Urothelium cell line (cell line): ENCODE results near the gene NEUROD4.

ENCODE experiments used
- DNase-seq: peaks from one replicate; pipeline ENCODE4 v3.0.0; 2011; ENCODE audit warnings: low spot score, mixed read lengths
- FAIRE-seq: peaks from 2 replicates; lab custom pipeline; 2011; peaks lifted over from hg19 to GRCh38; lab: Jason Lieb, UNC

NEUROD4 gene

DNA sequence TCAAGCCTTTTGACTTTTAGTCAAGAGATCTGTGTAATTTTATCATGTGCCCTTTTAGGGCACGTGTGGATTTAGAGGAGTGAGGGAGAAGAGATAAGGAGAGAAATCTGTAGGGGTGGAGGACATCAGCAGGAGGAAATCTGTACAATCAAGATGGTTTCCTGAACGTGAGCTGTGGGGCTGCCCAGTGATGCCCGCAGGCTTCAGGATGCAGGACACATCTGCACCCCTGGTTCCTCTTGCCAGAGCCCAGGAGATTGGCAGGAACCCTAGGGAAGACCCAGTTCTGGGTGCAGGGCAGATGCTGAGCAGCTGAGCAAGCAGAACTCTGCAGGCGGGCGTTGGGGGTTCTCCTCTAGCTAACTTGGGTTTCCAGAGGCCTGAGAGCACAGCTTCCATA is 23.6 kb upstream of the NEUROD4 start:
- FAIRE-seq = no peak
- no peak for DNase-seq

DNA sequence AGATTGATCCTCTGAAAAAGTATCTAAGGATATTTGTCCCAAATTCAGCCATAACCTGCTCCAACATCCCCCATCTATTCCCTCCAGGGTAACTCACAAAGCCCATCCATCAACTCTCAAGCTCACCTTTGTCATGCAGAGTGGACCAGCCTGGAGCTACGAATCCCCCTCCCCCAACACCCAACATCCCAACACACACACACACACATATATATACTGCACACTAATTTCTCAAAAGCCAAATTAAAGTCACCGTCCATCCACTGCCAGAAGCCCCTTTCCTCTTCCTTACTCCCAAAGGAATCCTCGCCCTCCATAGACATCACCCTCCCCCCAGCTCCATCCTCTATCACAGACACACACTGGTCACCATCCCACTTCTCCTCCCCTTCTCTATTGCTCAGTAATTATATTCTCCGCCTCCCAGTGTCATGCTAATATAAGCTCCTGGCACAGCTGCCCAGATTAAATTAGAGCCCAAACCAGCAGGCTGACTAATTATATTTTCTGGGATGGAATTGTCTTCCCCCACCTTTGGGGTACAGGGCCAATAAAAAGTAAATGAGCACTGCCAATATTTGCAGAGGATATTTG is 21.7 kb upstream of the NEUROD4 start:
- no peak for FAIRE-seq
- no peak for DNase-seq

- no peak for DNase-seq
- no peak for FAIRE-seq
These were observed 20.7 kb upstream of the NEUROD4 start for GRCh38 chr12:54998958-54999510.

DNA sequence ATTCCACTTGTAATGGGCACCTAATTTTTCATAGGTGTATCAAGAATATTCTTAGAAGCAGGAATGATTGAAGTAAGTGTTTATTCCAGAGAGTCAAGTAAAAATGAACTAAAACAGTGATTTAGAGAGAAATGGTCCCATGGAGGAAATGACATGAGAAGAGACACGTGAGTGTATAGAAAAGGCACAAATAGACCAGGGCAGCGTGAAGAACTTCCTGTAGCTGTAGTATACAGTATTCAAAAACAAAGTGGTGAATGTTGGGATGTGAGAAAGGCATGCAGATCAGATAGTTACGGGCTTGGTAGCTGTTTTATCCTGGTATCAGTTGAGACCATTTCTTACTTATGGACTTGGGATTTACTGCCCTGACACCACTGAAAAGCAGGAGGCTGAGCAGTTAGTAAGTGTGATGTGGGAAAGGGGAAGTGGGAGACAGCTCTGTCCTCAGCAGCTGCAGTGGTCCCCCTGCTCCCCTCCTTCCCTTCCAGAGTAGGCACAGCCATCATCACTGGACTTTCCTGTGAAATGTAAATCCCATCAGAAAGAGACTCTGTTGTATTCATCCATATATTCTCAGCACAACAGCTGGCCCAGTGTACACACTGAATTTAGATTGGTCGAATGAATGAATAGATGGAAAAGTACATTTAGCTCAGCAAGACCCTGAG is 18.4 kb upstream of the NEUROD4 start:
- no peak for DNase-seq
- FAIRE-seq = peak; percentile 55

GRCh38 chr12:55002355-55002754 is 17.4 kb upstream of the NEUROD4 start:
- no peak for FAIRE-seq
- DNase-seq = no peak

DNA sequence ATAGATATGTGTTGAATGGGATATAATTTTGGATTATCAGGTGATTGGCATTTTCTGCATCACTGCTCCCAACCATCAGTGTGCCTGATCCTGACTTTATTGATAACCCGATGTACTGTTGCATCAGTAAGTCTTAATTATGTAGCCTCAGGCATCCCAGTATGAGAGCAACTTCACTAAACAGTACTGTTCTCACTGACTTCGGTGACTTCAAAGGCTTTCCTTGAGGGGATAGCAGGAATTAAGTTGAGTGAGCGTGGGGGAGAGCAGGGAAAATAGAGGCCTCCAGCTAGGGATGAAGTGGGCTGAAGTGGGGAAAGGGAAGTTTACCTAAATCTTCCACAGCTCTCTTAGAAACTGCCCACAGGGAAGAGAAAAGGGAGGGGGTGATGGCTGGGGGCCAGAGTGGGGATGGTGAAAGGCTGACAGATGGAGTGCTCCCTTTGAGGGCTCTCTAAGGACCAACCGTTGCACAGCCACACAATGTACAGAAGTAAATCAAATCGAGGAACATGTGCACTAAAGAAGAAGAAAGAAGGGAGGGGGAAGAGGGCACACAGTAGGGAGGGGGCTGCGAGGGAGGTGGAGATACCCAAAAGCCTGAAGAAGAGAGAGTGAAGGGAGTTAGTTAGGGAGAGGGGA is 10.7 kb upstream of the NEUROD4 start:
- FAIRE-seq = no peak
- no peak for DNase-seq

- no peak for FAIRE-seq
- DNase-seq = no peak
These were observed 2.3 kb upstream of the NEUROD4 start for GRCh38 chr12:55017416-55017925.

DNA sequence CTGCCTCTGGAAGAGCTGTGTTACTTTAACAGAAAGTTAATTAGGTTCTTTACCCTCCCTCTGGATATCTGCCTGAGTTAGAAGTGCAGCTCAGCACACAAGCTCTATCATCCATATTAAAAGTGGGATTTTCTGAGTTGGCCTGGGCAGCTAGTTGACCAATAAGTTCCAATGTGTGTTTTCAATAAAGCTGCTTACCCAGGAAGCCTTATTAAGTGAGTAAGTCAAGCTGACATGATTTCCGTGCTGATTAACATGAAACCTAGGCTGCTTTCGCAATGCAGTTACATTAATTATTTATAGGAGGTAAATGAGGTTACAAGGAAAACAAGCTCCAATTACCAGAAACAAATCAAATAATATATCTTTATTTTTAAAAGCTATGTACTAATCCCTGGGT is 4.8 kb downstream of the NEUROD4 start:
- FAIRE-seq (no peak), DNase-seq (no peak)

GRCh38 chr12:55025508-55025907 is 5.7 kb downstream of the NEUROD4 start:
- FAIRE-seq (no peak), DNase-seq (no peak)

DNA sequence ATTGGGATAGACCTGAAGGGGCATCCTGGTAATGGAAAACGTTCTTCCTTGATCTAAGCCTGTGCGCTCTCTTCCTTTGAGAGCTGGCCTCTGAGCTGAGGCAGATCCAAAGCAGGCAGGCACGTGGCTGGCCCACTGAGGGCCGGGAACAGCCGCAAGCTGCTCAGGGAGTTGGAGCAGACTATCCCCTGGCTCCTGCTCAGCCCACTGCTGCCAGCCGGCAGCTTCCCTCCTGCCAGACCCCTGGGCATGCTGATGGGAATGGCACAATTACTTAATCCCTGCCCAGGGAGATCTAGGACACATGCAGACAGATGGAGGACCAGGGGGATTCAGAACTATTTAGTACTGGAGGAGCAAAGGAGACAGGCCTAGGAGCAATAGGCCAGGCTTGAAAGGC is 14.4 kb downstream of the NEUROD4 start:
- no peak for DNase-seq
- no peak for FAIRE-seq

- no peak for FAIRE-seq
- no peak for DNase-seq
These were observed 16.7 kb downstream of the NEUROD4 start for GRCh38 chr12:55036326-55037115.

- FAIRE-seq (no peak), DNase-seq (no peak)
These were observed 17.7 kb downstream of the NEUROD4 start for GRCh38 chr12:55037351-55037987.

DNA sequence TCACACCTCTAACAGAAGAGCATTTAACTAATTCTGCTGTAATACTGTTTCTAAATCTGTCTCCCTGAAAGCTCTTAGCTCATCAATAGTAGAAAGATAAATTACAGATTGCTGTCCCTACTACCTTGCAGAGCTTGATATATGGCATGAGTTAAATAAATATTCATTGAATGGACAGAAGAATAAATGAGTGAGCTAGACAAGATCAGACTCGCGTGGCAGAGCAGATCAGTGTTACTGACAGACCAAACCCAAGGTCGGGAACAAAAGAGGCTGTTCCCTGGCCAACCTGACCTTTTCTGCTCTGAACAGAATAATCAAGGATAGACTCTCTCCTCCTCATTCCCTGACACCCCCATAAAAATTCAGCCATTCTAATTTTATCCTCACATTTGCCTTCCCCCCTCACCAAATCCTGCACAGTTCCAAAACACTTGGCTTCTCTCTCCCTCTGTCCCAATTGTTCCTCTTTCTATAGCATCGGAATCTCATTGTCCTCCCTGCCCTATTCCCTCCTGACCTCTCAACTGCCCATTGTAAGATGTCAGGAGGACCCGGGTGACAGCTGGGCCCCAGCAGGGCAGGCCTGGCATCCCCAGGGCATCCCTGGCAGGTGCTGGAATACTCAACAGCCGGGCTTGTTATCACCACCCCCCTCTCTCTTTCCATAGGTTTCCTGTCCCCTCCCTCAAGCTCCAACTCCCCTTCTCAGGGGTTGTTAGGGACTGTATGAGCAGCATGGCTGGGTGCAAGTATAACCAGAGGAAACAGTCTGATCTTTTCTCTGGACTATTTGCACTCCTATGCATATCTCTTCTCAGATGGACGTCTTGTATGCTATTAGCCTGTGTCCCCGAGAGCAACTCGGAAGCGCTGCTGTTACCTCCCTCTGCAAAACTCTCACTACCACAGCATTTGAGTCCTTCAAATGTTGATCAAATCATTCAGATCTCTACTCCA is 19.9 kb downstream of the NEUROD4 start:
- no peak for DNase-seq
- no peak for FAIRE-seq

DNA sequence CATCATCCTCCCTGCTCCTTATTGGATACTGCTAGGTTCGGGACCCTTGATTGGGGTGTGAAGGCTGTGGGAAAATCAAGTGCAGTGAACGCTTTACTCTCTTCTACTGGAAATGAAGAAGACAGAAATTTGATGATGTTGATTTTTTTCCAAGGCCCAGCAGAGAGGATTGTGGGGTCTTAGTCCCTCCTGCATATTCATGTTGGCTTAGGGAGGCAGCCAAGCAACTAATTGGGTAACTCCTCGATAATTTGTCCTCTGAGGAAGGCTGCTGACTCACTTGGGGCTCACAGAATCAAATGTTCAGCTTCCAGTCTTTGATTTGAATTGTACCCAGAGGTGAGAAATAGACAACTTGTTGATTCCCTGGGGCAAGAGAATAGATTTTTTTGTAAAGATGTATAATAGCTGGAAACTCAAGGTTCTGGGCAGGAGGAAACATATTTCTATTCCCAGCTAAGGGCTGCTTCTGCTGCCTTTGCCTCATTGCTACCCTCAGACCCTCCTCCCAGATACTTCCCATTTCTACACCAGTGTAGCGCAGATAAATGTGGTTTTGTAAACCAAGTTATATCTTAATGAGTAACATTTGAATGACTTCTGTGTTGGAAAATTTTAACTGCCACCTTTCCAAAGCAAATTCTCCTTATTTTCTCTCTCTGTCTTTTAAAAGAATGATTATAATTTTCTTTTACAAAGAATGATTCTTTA is 21.7 kb downstream of the NEUROD4 start:
- DNase-seq (no peak), FAIRE-seq (no peak)

- no peak for DNase-seq
- no peak for FAIRE-seq
These were observed 23.8 kb downstream of the NEUROD4 start for GRCh38 chr12:55043542-55043941.

GRCh38 chr12:55044135-55044534 is 24.4 kb downstream of the NEUROD4 start:
- DNase-seq = no peak
- no peak for FAIRE-seq

GRCh38 chr12:55049676-55050075 is 29.9 kb downstream of the NEUROD4 start:
- no peak for FAIRE-seq

GRCh38 chr12:55051197-55051947 is 31.6 kb downstream of the NEUROD4 start:
- FAIRE-seq (no peak), DNase-seq (no peak)

More at GRCh38 chr12:55049676-55050075, 29.9 kb downstream of the NEUROD4 start:
- no peak for DNase-seq
